SHP77 (cell line): ENCODE results near the gene SLC23A2.

Source experiments
- DNase-seq, 2 experiments: peaks; one replicate each; lab custom pipeline; 2025; lab: John Stamatoyannopoulos, UW

Gene SLC23A2

GRCh38 chr20:4813863-4814695, 187.2 kb downstream of the SLC23A2 start:
- no peak for DNase-seq

DNA sequence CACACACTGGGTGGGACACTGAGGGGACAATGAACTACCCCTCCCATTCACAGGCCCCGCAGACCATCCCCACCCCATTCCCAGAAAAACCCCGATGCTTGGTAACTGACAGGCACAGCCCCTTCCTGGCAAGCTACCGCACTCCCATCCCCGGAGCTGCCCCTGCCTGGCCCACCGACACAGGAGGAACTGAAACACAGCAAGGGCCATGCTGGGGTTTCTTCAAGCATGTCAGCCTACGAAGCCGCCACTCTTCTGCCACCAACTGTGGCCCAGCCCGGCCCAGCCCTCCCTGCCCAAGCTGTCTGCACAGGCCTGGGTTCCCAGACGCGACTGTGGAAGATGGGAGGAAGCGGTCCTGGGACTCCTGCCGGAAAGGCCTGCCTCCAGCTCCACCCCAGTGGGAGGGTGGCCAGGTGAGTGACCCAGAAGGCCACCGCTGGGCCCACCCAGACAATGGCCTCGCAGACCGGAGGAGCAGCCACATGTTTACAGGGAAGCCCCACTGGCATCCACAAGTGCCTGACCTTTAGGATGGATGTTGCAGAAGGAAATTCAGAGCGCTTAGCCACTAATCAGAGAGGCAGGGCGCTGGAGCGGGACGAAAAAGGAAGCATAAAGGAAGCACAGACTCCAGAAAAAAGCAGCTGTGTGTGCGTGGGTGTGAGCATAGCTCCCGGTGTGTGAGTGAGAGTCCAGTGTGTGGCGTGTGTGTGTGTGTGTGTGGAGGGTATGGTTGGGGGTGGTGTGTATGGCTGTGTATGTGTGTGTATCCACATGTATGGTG, 188.0 kb downstream of the SLC23A2 start:
- DNase-seq = no peak

DNA sequence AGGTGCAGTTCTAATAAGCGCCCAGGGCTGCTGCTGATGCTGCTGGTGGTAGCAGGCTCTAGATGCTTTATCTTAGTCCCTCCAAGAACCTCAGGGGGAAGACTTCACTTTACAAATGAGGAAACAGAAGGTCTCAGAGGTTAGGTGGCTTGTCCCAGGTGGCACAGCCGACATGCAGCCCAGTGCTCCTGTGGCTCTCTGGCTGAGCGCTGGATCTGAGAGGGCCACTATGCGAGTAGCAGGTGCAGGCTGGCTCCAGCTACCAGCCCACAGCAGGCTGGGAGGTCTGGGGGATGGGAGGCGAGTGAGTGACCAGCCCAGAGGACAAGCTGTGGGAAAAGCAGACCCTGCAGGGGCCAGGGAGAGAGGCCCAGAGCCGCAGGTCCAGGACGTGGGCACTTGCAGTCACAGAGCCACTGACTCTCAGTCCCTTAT, 188.7 kb downstream of the SLC23A2 start:
- DNase-seq = peak in 1 of 2 experiments; percentile 19

- DNase-seq = no peak
Observed at GRCh38 chr20:4812216-4812615, 189.1 kb downstream of the SLC23A2 start.

GRCh38 chr20:4811661-4812181, 189.6 kb downstream of the SLC23A2 start:
- DNase-seq = no peak

- DNase-seq = no peak
Observed at GRCh38 chr20:4811257-4811656, 190.1 kb downstream of the SLC23A2 start.

GRCh38 chr20:4810426-4811019, 190.8 kb downstream of the SLC23A2 start:
- no peak for DNase-seq

DNA sequence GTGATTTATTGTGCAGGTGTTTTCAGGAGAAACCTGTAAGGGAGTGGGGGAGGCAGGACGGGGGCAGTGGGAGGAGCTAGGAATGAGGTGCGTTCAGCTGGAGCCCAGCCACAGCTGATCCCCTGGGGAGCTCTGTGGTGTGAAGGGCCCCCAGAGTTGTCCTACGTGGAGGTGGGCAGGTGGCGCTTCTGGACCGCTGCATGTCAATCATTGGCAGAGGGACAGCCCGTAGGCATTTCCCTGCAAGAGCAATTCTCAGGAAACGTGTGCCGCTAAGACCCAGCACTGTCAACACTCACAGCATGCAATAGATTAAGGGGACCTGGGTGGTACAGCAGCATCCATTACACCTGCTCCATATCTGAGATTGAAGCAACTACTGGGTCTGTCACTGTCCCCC, 191.6 kb downstream of the SLC23A2 start:
- peak in 1 of 2 experiments; percentile 57 for DNase-seq

DNA sequence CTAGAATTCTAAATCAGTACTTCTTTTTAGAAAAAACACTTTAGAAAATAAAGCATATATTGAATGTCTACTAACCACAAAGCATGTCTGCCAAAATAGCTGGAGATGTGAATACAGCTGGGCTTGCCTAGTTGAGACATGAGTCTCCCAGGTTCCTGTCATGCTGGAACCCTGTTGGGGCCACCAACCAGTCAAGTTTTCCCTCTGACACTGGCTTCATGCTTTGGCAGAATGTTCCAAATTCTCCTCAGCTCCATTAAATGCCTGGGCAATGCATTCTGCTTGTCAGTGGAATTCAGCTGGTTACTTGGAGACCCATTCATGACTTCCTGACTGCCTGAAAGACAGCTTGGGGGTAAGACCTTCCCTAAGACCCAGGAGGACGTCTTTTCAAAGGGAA, 192.4 kb downstream of the SLC23A2 start:
- DNase-seq = no peak

- DNase-seq = no peak
Observed at GRCh38 chr20:4805663-4806449, 195.5 kb downstream of the SLC23A2 start.

DNA sequence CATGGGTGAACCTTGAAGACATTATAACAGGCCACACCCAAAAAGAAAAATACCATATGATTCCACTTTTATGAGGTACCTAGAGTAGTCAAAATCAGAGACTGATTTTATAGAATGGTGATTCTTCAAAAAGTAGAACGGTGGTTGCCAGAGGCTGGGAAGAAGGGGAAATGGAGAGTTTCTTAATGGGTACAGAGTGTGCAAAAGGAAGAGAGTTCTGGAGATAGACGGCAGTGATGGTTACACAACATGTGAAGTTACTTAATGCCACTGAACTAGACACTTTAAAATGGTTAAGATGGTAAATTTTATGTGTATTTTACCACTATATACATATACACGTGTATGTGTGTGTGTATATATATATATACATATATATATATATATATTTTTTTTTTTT, 198.8 kb downstream of the SLC23A2 start:
- DNase-seq = no peak
